ENCODE data around the gene HMGCR.

DNA sequence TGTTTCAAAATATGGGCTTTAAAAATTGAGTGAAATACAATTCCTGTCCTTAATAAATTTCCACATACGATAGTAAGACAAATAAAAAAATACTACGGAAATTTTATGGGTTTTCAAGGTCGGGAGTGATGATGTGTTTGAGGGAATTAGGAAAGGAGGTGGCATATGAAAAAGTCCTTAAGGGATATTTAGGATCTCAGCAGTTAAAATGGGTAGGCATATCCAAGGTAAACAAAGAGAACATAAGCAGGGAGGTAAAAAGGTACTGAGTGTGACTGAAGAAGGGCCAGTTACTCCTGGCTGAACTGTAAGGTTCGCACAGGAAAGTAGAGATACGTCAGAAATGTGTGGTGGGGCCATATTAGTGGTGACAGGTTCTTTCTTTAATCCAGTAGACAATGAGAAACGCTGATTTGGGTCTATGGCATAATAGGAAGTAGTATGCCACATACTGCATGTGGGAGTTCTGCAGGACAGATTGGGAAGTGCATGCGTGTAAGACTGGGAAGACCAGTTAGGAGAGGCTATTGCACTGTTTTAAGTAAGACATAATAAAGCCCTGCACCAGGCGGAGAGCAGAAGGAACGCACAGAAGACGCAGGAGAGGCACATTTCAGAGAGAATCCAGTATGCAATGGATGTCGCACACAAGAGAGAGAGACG lies 937 bp upstream of the HMGCR start:
- TF ChIP-seq, protein P1, sequence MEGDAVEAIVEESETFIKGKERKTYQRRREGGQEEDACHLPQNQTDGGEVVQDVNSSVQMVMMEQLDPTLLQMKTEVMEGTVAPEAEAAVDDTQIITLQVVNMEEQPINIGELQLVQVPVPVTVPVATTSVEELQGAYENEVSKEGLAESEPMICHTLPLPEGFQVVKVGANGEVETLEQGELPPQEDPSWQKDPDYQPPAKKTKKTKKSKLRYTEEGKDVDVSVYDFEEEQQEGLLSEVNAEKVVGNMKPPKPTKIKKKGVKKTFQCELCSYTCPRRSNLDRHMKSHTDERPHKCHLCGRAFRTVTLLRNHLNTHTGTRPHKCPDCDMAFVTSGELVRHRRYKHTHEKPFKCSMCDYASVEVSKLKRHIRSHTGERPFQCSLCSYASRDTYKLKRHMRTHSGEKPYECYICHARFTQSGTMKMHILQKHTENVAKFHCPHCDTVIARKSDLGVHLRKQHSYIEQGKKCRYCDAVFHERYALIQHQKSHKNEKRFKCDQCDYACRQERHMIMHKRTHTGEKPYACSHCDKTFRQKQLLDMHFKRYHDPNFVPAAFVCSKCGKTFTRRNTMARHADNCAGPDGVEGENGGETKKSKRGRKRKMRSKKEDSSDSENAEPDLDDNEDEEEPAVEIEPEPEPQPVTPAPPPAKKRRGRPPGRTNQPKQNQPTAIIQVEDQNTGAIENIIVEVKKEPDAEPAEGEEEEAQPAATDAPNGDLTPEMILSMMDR (IDR thresholded peaks at IDR 0.05): peak in 5 of 6 experiments; percentile 18 to 71 (median 54)
- no peak for TF ChIP-seq POLR2A (IDR thresholded peaks at IDR 0.05)
